ENCODE data around the gene PRSS2.

DNA sequence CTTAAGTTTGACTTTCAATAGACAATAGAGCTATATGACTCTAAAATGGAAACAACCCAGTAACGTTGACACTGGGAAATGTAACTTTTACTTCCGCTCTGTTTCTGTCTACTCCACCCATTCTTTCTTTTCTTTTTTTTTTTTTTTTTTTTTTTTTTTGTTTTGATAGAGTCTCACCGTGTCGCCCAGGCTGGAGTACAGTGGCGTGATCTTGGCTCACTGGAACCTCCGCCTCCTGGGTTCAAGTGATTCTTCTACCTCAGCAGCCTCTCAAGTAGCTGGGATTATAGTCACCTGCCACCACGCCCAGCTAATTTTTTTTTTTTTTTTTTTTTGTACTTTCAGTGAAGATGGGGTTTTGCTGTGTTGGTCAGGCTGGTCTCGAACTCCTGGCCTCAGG, 13.9 kb downstream of the PRSS2 start:
- TF ChIP-seq, protein P1, sequence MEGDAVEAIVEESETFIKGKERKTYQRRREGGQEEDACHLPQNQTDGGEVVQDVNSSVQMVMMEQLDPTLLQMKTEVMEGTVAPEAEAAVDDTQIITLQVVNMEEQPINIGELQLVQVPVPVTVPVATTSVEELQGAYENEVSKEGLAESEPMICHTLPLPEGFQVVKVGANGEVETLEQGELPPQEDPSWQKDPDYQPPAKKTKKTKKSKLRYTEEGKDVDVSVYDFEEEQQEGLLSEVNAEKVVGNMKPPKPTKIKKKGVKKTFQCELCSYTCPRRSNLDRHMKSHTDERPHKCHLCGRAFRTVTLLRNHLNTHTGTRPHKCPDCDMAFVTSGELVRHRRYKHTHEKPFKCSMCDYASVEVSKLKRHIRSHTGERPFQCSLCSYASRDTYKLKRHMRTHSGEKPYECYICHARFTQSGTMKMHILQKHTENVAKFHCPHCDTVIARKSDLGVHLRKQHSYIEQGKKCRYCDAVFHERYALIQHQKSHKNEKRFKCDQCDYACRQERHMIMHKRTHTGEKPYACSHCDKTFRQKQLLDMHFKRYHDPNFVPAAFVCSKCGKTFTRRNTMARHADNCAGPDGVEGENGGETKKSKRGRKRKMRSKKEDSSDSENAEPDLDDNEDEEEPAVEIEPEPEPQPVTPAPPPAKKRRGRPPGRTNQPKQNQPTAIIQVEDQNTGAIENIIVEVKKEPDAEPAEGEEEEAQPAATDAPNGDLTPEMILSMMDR (IDR thresholded peaks at IDR 0.05; ENCODE audit: low read depth, low read length, poor library complexity, severe bottlenecking): no peak
- no peak for TF ChIP-seq EZH2phosphoT487 (IDR thresholded peaks at IDR 0.05; ENCODE audit: borderline replicate concordance, low read length)
